ENCODE data around the gene AMOT.

Gene AMOT

DNA sequence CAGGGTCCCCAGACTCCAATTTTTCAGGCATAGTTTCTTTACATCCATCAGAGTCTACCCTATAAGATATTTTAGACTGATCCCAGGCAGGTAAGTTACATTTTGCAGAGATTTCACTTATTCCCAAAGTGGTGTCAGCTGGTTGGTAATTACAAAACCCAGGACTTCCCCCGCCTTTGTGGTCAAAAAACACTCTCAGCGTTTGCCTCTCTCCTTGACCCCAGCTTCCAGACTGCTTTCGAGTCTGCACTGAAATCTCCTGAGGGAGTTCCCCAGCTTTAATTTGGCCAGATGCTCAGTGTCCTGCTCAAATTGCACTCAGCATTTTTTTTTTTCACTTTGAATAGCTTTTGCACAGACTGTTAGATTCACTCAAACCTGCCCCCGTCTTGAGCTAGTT is 11.2 kb upstream of the AMOT start:
- Histone ChIP-seq H3K9me3 (ENCODE audit: control insufficient read depth, insufficient read depth, low read depth, low read length) (no peaks in the 10 kb centered on the region), H3K4me3 (ENCODE audit: low read depth, low read length) (no peak overlapping the region), H3K4me1 (ENCODE audit: control insufficient read depth, insufficient read depth, low read length) (peaks cover 17% of the 10 kb centered on the region), H3K36me3 (ENCODE audit: control insufficient read depth in 2 of 2, insufficient read depth in 1 of 2, low read length in 2 of 2) (no peaks in the 10 kb centered on the region), H3K27ac (ENCODE audit: extremely low read depth, low read depth, low read length) (peak overlapping the region; percentile 73)
- ChIA-PET CTCF (interaction anchor here (0.7 to 0.9 kb wide), 2 partner anchors 10 to 936 kb away, joined by 3 read pairs; no protein-coding TSS in a partner anchor), POLR2A (interaction anchor here (1.0 to 3.3 kb wide), 5 partner anchors 10 to 1170 kb away, joined by 3 to 44 read pairs (median 5); partner anchors contain the start of gene AMOT)
- 0 out of 2 replicates have a peak, but pooled peaks have one; percentile 11 for TF ChIP-seq ZNF561 (tag by site-specific recombination; IDR thresholded peaks at IDR 0.05; ENCODE audit: borderline replicate concordance)
- no peak for TF ChIP-seq ZNF239 (tag by site-specific recombination; IDR thresholded peaks at IDR 0.05)

- H3K9me3 ChIP-seq (ENCODE audit: control insufficient read depth, insufficient read depth, low read depth, low read length), result no peaks in the 10 kb centered on the region
- peak overlapping the region; percentile 73 for H3K27ac ChIP-seq (ENCODE audit: extremely low read depth, low read depth, low read length)
- POLR2A ChIA-PET, result interaction anchor here (0.6 to 3.3 kb wide), 6 partner anchors 10 to 1170 kb away, joined by 3 to 44 read pairs (median 4); partner anchors contain the start of gene AMOT
- H3K4me1 ChIP-seq (ENCODE audit: control insufficient read depth, insufficient read depth, low read length), result peaks cover 21% of the 10 kb centered on the region
- H3K36me3 ChIP-seq (ENCODE audit: control insufficient read depth in 2 of 2, insufficient read depth in 1 of 2, low read length in 2 of 2), result no peaks in the 10 kb centered on the region
- CTCF ChIA-PET, result interaction anchor here (0.6 to 0.7 kb wide), 2 partner anchors 703 to 935 kb away, joined by 3 read pairs; no protein-coding TSS in a partner anchor
- no peak overlapping the region for H3K4me3 ChIP-seq (ENCODE audit: low read depth, low read length)
- TF ChIP-seq IKZF3 (tag by site-specific recombination; IDR thresholded peaks at IDR 0.05) (no peak), ZNF184 (tag by site-specific recombination; IDR thresholded peaks at IDR 0.05) (no peak), ZIC2 (tag by site-specific recombination; IDR thresholded peaks at IDR 0.05) (no peak), HOXD13 (CRISPR knock-in tag; IDR thresholded peaks at IDR 0.05; ENCODE audit: borderline replicate concordance) (no peak), ZNF140 (tag by site-specific recombination; IDR thresholded peaks at IDR 0.05) (no peak), EGR2 (tag by site-specific recombination; IDR thresholded peaks at IDR 0.05; ENCODE audit: low read depth) (peak; percentile 49; the same call in 1 of the 2 replicates), GLIS2 (tag by site-specific recombination; IDR thresholded peaks at IDR 0.05) (no peak), GLIS1 (tag by site-specific recombination; IDR thresholded peaks at IDR 0.05) (peak; percentile 40; the same call in 1 of the 2 replicates), YY2 (tag by site-specific recombination; IDR thresholded peaks at IDR 0.05) (no peak), ZNF830 (tag by site-specific recombination; IDR thresholded peaks at IDR 0.05; ENCODE audit: low read depth) (no peak), ZNF394 (tag by site-specific recombination; IDR thresholded peaks at IDR 0.05; ENCODE audit: borderline replicate concordance) (no peak), ZNF670 (tag by site-specific recombination; IDR thresholded peaks at IDR 0.05; ENCODE audit: low read depth) (no peak), ZNF510 (tag by site-specific recombination; IDR thresholded peaks at IDR 0.05; ENCODE audit: insufficient replicate concordance) (no peak), ELK4 (IDR thresholded peaks at IDR 0.05; ENCODE audit: borderline replicate concordance, low read depth, low read length) (no peak), ZFP37 (tag by site-specific recombination; IDR thresholded peaks at IDR 0.05) (no peak), KLF8 (tag by site-specific recombination; IDR thresholded peaks at IDR 0.05) (no peak), ZBTB21 (tag by site-specific recombination; IDR thresholded peaks at IDR 0.05) (no peak), ZNF174 (tag by site-specific recombination; IDR thresholded peaks at IDR 0.05) (no peak), SP7 (tag by site-specific recombination; IDR thresholded peaks at IDR 0.05) (peak; percentile 74), ZNF600 (tag by site-specific recombination; IDR thresholded peaks at IDR 0.05) (no peak), ZNF837 (tag by site-specific recombination; IDR thresholded peaks at IDR 0.05) (no peak), ZNF132 (tag by site-specific recombination; IDR thresholded peaks at IDR 0.05; ENCODE audit: borderline replicate concordance) (no peak), ZNF350 (tag by site-specific recombination; IDR thresholded peaks at IDR 0.05) (no peak), TRIM28 (IDR thresholded peaks at IDR 0.05; ENCODE audit: borderline replicate concordance, low read length) (peak; percentile 38), KLF1 (tag by site-specific recombination; IDR thresholded peaks at IDR 0.05) (peak; percentile 88), TCF7L2 (IDR thresholded peaks at IDR 0.05; ENCODE audit: borderline replicate concordance, low read depth, low read length) (peak; percentile 63), ZNF658 (tag by site-specific recombination; IDR thresholded peaks at IDR 0.05) (no peak), OSR2 (tag by site-specific recombination; IDR thresholded peaks at IDR 0.05) (peak; percentile 52; the same call in 1 of the 2 replicates), ZNF19 (tag by site-specific recombination; IDR thresholded peaks at IDR 0.05; ENCODE audit: low read depth) (no peak), ZNF549 (tag by site-specific recombination; IDR thresholded peaks at IDR 0.05) (no peak), SETDB1 (IDR thresholded peaks at IDR 0.05; ENCODE audit: insufficient read length, low read length) (no peak), ZNF785 (tag by site-specific recombination; IDR thresholded peaks at IDR 0.05) (no peak)
- TF ChIP-seq, protein P1, sequence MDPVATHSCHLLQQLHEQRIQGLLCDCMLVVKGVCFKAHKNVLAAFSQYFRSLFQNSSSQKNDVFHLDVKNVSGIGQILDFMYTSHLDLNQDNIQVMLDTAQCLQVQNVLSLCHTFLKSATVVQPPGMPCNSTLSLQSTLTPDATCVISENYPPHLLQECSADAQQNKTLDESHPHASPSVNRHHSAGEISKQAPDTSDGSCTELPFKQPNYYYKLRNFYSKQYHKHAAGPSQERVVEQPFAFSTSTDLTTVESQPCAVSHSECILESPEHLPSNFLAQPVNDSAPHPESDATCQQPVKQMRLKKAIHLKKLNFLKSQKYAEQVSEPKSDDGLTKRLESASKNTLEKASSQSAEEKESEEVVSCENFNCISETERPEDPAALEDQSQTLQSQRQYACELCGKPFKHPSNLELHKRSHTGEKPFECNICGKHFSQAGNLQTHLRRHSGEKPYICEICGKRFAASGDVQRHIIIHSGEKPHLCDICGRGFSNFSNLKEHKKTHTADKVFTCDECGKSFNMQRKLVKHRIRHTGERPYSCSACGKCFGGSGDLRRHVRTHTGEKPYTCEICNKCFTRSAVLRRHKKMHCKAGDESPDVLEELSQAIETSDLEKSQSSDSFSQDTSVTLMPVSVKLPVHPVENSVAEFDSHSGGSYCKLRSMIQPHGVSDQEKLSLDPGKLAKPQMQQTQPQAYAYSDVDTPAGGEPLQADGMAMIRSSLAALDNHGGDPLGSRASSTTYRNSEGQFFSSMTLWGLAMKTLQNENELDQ (tag by site-specific recombination; IDR thresholded peaks at IDR 0.05; ENCODE audit: low read depth), result no peak
These were observed 10.6 kb upstream of the AMOT start for GRCh38 chrX:112851161-112851779.
